Colon (tissue), 2 donors: ENCODE data around the gene SH3PXD2A.

ENCODE experiments used
- FAIRE-seq: peaks from 2 replicates; lab custom pipeline; 2012; peaks lifted over from hg19 to GRCh38; lab: Jason Lieb, UNC
- donor health status: control.
- donor health status: control.

Gene SH3PXD2A

GRCh38 chr10:103602028-103602851 is 253.1 kb downstream of the SH3PXD2A start:
- no peak for FAIRE-seq

GRCh38 chr10:103600956-103601569 is 254.3 kb downstream of the SH3PXD2A start:
- FAIRE-seq = no peak

- no peak for FAIRE-seq
Observed at GRCh38 chr10:103600325-103600724, 255.1 kb downstream of the SH3PXD2A start.

GRCh38 chr10:103599907-103600306 is 255.5 kb downstream of the SH3PXD2A start:
- FAIRE-seq = no peak

- no peak for FAIRE-seq
Observed at GRCh38 chr10:103599211-103599610, 256.2 kb downstream of the SH3PXD2A start.

- FAIRE-seq = no peak
Observed at GRCh38 chr10:103598654-103599115, 256.7 kb downstream of the SH3PXD2A start.

GRCh38 chr10:103597003-103597402 is 258.4 kb downstream of the SH3PXD2A start:
- FAIRE-seq = no peak

GRCh38 chr10:103595933-103596726 is 259.2 kb downstream of the SH3PXD2A start:
- no peak for FAIRE-seq

GRCh38 chr10:103593022-103593570 is 262.3 kb downstream of the SH3PXD2A start:
- FAIRE-seq = no peak

GRCh38 chr10:103592186-103593021 is 263.0 kb downstream of the SH3PXD2A start:
- no peak for FAIRE-seq

- FAIRE-seq = no peak
Observed at GRCh38 chr10:103590744-103591291, 264.6 kb downstream of the SH3PXD2A start.

- no peak for FAIRE-seq
Observed at GRCh38 chr10:103590060-103590459, 265.3 kb downstream of the SH3PXD2A start.

- no peak for FAIRE-seq
Observed at GRCh38 chr10:103589074-103589630, 266.2 kb downstream of the SH3PXD2A start.

- no peak for FAIRE-seq
Observed at GRCh38 chr10:103587073-103587472, 268.3 kb downstream of the SH3PXD2A start.

- no peak for FAIRE-seq
Observed at GRCh38 chr10:103585011-103585405, 270.4 kb downstream of the SH3PXD2A start.

GRCh38 chr10:103584216-103585010 is 271.0 kb downstream of the SH3PXD2A start:
- FAIRE-seq = no peak

GRCh38 chr10:103583871-103584215 is 271.5 kb downstream of the SH3PXD2A start:
- FAIRE-seq = no peak

- no peak for FAIRE-seq
Observed at GRCh38 chr10:103582331-103583123, 272.8 kb downstream of the SH3PXD2A start.

GRCh38 chr10:103581499-103581898 is 273.9 kb downstream of the SH3PXD2A start:
- FAIRE-seq = no peak
